Smooth muscle cell (in vitro differentiated cells): ENCODE results near the gene FMO5. TPM values are rescaled to one million over a fixed set of nuclear protein-coding genes. Genes with fewer than 3 reads are reported as not detected.

ENCODE experiments used
- DNase-seq: peaks from one replicate; lab custom pipeline; 2025; ENCODE audit not compliant: unreplicated experiment; lab: John Stamatoyannopoulos, UW
- H2AFZ ChIP-seq: fragments of 200-600 bp; sonication (generic); 2 replicates; pipeline ENCODE4 v1.6.0; 2016; ENCODE audit warnings: antibody characterized with exemption, low read depth, mild to moderate bottlenecking
- H3F3A ChIP-seq: fragments of 200-600 bp; sonication (generic); 2 replicates; pipeline ENCODE4 v1.6.0; 2017; ENCODE audit warnings: antibody characterized with exemption, low read depth
- H3K27ac ChIP-seq: fragments of 200-600 bp; sonication (generic); 2 replicates; pipeline ENCODE4 v1.5.1; 2016; ENCODE audit warnings: low read depth, mild to moderate bottlenecking
- H3K27me3 ChIP-seq: fragments of 200-600 bp; sonication (generic); 2 replicates; pipeline ENCODE4 v1.6.1; 2016; ENCODE audit warnings: low read depth, mild to moderate bottlenecking
- H3K36me3 ChIP-seq: fragments of 200-600 bp; sonication (generic); 2 replicates; pipeline ENCODE4 v1.5.1; 2016; ENCODE audit warnings: low read depth
- H3K4me1 ChIP-seq: fragments of 200-600 bp; sonication (generic); 2 replicates; pipeline ENCODE4 v1.5.1; 2016; ENCODE audit warnings: low read depth
- H3K4me2 ChIP-seq: fragments of 200-600 bp; sonication (generic); 2 replicates; pipeline ENCODE4 v1.6.0; 2016; ENCODE audit warnings: mild to moderate bottlenecking
- H3K4me3 ChIP-seq: fragments of 200-600 bp; sonication (generic); 2 replicates; pipeline ENCODE4 v1.5.1; 2016; ENCODE audit warnings: mild to moderate bottlenecking
- H3K79me2 ChIP-seq: fragments of 200-600 bp; sonication (generic); 2 replicates; pipeline ENCODE4 v1.6.0; 2016; ENCODE audit warnings: low read depth, mild to moderate bottlenecking
- H3K9ac ChIP-seq: fragments of 200-600 bp; sonication (generic); 2 replicates; pipeline ENCODE4 v1.6.0; 2016; ENCODE audit warnings: low read depth
- H3K9me3 ChIP-seq: fragments of 200-600 bp; sonication (generic); replicated peaks from 2 replicates; pipeline ENCODE4 v1.5.1; 2016; ENCODE audit warnings: low read depth
- H4K20me1 ChIP-seq: fragments of 200-600 bp; sonication (generic); 2 replicates; pipeline ENCODE4 v1.6.0; 2016; ENCODE audit warnings: low read depth
- WGBS: methylation state at CpG from one replicate; pipeline ENCODE4 v1.1.7; 2016; ENCODE audit warnings: low lambda C conversion rate; 5-methylcytosine and 5-hydroxymethylcytosine counted together
- polyA plus RNA-seq: library from polyadenylated mRNA; unstranded; fragments of >200 nt; fragmentation: Nextera tagmentation; extraction: Ambion mirVana; gene quantifications from 2 replicates; pipeline ENCODE4 v1.2.1, GENCODE V29; 2016
- total RNA-seq: library from RNA; depleted of rRNA; stranded (reverse); fragments of >200 nt; gene quantifications from 2 replicates; pipeline ENCODE4 v1.2.3, GENCODE V29; 2014
- TF ChIP-seq, protein P1 (sequence below): fragments of 200-600 bp; sonication (generic); IDR thresholded peaks from 2 replicates; pipeline ENCODE4 v1.5.1; 2017; ENCODE audit warnings: borderline replicate concordance, mild to moderate bottlenecking, antibody characterized with exemption; ENCODE audit not compliant: insufficient read depth, poor library complexity, severe bottlenecking

The FMO5 gene
- total and polyA plus RNA-seq, 2 experiments from 2014 or later = 0.49 to 1.9 TPM

DNA sequence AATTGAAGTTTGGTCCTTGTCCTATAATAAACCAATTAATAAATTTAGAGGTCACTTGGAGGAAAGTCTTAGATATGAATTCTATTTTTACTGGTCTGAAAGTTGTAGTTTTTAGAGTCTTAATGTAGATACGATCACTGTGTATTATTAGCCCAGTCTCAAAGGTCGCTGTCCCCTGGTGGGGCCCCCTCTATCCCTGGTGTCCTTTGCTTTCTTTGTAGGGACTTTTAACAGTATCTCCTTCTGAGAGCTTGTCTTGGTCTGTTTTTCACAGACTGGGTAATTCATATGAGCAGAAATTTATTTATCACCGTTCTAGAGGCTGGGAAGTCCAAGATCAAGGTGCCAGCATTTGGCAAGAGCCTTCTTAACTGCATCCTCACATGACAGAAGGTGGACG lies 35.8 kb upstream of the FMO5 start:
- Histone ChIP-seq H3F3A (no peaks in the 10 kb centered on the region), H2AFZ (no peak overlapping the region), H3K27ac (no peak overlapping the region), H3K27me3 (no peaks in the 10 kb centered on the region), H4K20me1 (no peaks in the 10 kb centered on the region), H3K9ac (no peak overlapping the region), H3K9me3 (no peaks in the 10 kb centered on the region), H3K79me2 (peaks cover 12% of the 10 kb centered on the region), H3K4me2 (no peak overlapping the region), H3K36me3 (peaks cover 15% of the 10 kb centered on the region), H3K4me3 (no peak overlapping the region), H3K4me1 (no peaks in the 10 kb centered on the region)
- TF ChIP-seq, protein P1, sequence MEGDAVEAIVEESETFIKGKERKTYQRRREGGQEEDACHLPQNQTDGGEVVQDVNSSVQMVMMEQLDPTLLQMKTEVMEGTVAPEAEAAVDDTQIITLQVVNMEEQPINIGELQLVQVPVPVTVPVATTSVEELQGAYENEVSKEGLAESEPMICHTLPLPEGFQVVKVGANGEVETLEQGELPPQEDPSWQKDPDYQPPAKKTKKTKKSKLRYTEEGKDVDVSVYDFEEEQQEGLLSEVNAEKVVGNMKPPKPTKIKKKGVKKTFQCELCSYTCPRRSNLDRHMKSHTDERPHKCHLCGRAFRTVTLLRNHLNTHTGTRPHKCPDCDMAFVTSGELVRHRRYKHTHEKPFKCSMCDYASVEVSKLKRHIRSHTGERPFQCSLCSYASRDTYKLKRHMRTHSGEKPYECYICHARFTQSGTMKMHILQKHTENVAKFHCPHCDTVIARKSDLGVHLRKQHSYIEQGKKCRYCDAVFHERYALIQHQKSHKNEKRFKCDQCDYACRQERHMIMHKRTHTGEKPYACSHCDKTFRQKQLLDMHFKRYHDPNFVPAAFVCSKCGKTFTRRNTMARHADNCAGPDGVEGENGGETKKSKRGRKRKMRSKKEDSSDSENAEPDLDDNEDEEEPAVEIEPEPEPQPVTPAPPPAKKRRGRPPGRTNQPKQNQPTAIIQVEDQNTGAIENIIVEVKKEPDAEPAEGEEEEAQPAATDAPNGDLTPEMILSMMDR = no peak
- WGBS = 85% methylated on average over 4 of the region's 4 CpGs
- no peak for DNase-seq

DNA sequence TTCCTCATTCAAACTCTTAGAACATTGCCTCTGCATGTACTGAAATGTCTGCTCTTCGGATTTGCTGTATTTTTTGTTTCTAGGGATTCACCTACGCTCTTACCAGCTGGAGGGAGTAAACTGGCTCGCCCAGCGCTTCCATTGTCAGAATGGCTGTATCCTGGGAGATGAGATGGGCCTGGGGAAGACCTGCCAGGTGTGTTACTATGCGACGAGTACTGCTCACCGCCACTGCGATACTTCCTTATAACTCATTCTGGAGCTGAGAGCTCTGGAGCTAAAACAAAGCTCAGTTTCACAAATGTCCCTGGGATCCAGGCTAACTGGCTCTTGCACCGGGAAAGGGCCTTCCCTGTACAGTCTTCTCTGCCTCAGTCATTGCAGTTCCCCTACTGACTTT lies 27.4 kb upstream of the FMO5 start:
- peaks cover 48% of the 10 kb centered on the region for H4K20me1 ChIP-seq
- no peaks in the 10 kb centered on the region for H3F3A ChIP-seq
- no peak overlapping the region for H3K4me3 ChIP-seq
- H3K4me2 ChIP-seq = no peak overlapping the region
- H3K9me3 ChIP-seq = no peaks in the 10 kb centered on the region
- TF ChIP-seq, protein P1 = no peak
- H3K79me2 ChIP-seq = peaks cover 81% of the 10 kb centered on the region
- H3K27ac ChIP-seq = no peak overlapping the region
- H2AFZ ChIP-seq = no peak overlapping the region
- 94% methylated on average over 9 of the region's 9 CpGs for WGBS
- H3K9ac ChIP-seq = no peak overlapping the region
- H3K4me1 ChIP-seq = peaks cover 1% of the 10 kb centered on the region
- no peak for DNase-seq
- H3K27me3 ChIP-seq = no peaks in the 10 kb centered on the region
- H3K36me3 ChIP-seq = no peaks in the 10 kb centered on the region

DNA sequence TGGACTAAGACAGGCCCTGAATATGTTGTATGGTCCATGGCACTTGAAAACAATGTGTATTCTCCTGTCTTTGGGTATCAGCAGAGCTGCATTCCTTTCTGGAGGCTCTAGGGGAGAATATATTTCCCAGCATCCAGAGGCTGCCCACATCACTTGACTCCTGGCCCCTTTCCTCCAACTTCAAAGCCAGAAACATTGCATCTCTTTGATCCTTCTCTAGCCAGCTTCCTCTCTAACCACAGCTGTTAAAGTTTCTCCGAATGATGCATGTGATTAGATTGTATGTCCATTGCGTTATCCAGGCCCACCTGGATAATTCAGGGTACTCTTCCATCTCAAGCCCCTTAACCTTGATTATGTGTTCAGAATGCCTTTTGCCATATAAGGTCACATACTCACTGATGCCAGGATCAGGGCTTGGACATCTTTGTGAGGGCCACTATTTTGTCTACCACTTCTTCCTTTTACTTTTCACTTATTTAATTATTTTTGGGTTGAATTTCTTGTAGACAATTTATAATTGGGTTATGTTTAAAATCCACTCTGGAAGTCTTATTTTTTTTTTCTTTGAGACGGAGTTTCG lies 22.6 kb upstream of the FMO5 start:
- H3K79me2 ChIP-seq = peaks cover 94% of the 10 kb centered on the region
- H3K9me3 ChIP-seq = no peaks in the 10 kb centered on the region
- DNase-seq = no peak
- TF ChIP-seq, protein P1 = no peak
- no peaks in the 10 kb centered on the region for H3K27me3 ChIP-seq
- no peak overlapping the region for H3K4me2 ChIP-seq
- H3K27ac ChIP-seq = no peak overlapping the region
- H3K4me3 ChIP-seq = no peak overlapping the region
- no peak overlapping the region for H2AFZ ChIP-seq
- H3K36me3 ChIP-seq = no peaks in the 10 kb centered on the region
- H3K9ac ChIP-seq = no peak overlapping the region
- H3F3A ChIP-seq = no peaks in the 10 kb centered on the region
- peaks cover 17% of the 10 kb centered on the region for H3K4me1 ChIP-seq
- peaks cover 69% of the 10 kb centered on the region for H4K20me1 ChIP-seq
- 76% methylated on average over 4 of the region's 4 CpGs for WGBS
